ENCODE results near the gene COP1. TPM values are rescaled to one million over a fixed set of nuclear protein-coding genes. Genes with fewer than 3 reads are reported as not detected.
A peak's percentile ranks its signal among the peaks of the same experiment; 100 is the strongest.

COP1 gene
- total and polyA plus RNA-seq, 2 of the 13 experiments (the other 11 are each of a cell fraction or from before 2014, with no cell fraction given), result 20.5 to 51.3 TPM

DNA sequence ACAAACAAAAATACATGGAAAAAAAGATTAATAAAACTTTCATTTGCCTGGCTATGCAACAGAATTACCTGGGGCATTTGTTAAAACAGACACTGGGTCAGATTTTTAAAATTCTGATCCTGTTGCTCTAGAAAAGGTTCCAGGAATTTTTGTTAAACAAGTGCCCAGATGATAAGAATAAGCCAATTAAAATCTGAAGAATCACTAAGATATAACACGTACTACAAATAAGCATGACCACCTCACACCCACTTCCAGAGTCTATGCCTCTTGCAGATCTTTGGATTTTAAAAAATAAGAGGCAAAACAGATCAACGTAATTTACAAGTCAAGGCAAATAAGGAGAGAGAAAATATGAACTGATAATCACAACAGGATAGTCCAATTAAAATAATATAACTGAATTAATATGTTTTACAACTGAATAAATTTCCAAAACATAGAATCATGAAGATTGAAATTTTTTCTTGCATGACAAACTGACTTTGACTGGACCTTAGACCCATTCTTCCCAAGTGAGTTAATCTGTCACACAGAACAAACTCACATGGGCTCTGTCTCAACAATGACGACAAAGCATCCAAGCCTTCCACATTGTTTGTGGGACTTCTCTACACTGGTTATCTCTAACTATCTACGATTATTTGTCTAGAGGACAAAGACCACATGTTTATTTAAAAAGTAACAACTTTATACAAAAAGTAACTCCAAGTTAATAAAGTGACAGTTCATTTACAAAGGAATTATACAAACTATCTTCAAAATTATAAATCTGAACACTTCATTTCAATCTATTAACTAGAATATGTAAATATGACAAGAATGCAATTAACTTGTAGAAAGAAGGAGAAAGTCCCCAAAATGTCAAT is 56.9 kb downstream of the COP1 start (continued):
- TF ChIP-seq ARNTL (CRISPR knock-in tag; IDR thresholded peaks at IDR 0.05) (peak; percentile 63; the same call in 1 of the 2 replicates), SOX5 (CRISPR knock-in tag; IDR thresholded peaks at IDR 0.05; ENCODE audit: borderline replicate concordance) (peak; percentile 100), DNMT1 (CRISPR knock-in tag; IDR thresholded peaks at IDR 0.05) (no peak), IKZF4 (CRISPR knock-in tag; IDR thresholded peaks at IDR 0.05; ENCODE audit: borderline replicate concordance, low read depth, not compliant biosample characterization) (no peak), CHD4 (IDR thresholded peaks at IDR 0.05; ENCODE audit: borderline replicate concordance, low read length) (peak; percentile 80; the same call in 1 of the 2 replicates), TCF7 (IDR thresholded peaks at IDR 0.05; ENCODE audit: low read depth) (0 out of 2 replicates have a peak, but pooled peaks have one; percentile 27), MIXL1 (CRISPR knock-in tag; IDR thresholded peaks at IDR 0.05) (peak; percentile 53; the same call in 1 of the 2 replicates), BHLHE40 (IDR thresholded peaks at IDR 0.05; ENCODE audit: low read length) (no peak), ZFAT (CRISPR knock-in tag; conservative IDR thresholded peaks at IDR 0.05) (no peak), PPARG (CRISPR knock-in tag; conservative IDR thresholded peaks at IDR 0.05) (peak; percentile 77), ZNF552 (CRISPR knock-in tag; IDR thresholded peaks at IDR 0.05; ENCODE audit: borderline replicate concordance) (no peak), GABPB1 (CRISPR knock-in tag; IDR thresholded peaks at IDR 0.05) (no peak), GABPA (IDR thresholded peaks at IDR 0.05; ENCODE audit: low read depth, low read length) (no peak), GABPA (CRISPR knock-in tag; IDR thresholded peaks at IDR 0.05; ENCODE audit: low read depth) (0 out of 2 replicates have a peak, but pooled peaks have one; percentile 16)
- TF ChIP-seq, protein P1, sequence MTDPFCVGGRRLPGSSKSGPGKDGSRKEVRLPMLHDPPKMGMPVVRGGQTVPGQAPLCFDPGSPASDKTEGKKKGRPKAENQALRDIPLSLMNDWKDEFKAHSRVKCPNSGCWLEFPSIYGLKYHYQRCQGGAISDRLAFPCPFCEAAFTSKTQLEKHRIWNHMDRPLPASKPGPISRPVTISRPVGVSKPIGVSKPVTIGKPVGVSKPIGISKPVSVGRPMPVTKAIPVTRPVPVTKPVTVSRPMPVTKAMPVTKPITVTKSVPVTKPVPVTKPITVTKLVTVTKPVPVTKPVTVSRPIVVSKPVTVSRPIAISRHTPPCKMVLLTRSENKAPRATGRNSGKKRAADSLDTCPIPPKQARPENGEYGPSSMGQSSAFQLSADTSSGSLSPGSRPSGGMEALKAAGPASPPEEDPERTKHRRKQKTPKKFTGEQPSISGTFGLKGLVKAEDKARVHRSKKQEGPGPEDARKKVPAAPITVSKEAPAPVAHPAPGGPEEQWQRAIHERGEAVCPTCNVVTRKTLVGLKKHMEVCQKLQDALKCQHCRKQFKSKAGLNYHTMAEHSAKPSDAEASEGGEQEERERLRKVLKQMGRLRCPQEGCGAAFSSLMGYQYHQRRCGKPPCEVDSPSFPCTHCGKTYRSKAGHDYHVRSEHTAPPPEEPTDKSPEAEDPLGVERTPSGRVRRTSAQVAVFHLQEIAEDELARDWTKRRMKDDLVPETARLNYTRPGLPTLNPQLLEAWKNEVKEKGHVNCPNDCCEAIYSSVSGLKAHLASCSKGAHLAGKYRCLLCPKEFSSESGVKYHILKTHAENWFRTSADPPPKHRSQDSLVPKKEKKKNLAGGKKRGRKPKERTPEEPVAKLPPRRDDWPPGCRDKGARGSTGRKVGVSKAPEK (CRISPR knock-in tag; IDR thresholded peaks at IDR 0.05; ENCODE audit: borderline replicate concordance), result no peak
- TF ChIP-seq, protein P2, sequence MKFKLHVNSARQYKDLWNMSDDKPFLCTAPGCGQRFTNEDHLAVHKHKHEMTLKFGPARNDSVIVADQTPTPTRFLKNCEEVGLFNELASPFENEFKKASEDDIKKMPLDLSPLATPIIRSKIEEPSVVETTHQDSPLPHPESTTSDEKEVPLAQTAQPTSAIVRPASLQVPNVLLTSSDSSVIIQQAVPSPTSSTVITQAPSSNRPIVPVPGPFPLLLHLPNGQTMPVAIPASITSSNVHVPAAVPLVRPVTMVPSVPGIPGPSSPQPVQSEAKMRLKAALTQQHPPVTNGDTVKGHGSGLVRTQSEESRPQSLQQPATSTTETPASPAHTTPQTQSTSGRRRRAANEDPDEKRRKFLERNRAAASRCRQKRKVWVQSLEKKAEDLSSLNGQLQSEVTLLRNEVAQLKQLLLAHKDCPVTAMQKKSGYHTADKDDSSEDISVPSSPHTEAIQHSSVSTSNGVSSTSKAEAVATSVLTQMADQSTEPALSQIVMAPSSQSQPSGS (CRISPR knock-in tag; IDR thresholded peaks at IDR 0.05), result peak; percentile 83
- TF ChIP-seq, protein P3, sequence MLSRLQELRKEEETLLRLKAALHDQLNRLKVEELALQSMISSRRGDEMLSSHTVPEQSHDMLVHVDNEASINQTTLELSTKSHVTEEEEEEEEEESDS (CRISPR knock-in tag; IDR thresholded peaks at IDR 0.05; ENCODE audit: borderline replicate concordance), result no peak
- TF ChIP-seq, protein P4, sequence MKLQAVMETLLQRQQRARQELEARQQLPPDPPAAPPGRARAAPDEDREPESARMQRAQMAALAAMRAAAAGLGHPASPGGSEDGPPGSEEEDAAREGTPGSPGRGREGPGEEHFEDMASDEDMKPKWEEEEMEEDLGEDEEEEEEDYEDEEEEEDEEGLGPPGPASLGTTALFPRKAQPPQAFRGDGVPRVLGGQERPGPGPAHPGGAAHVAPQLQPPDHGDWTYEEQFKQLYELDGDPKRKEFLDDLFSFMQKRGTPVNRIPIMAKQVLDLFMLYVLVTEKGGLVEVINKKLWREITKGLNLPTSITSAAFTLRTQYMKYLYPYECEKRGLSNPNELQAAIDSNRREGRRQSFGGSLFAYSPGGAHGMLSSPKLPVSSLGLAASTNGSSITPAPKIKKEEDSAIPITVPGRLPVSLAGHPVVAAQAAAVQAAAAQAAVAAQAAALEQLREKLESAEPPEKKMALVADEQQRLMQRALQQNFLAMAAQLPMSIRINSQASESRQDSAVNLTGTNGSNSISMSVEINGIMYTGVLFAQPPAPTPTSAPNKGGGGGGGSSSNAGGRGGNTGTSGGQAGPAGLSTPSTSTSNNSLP (IDR thresholded peaks at IDR 0.05; ENCODE audit: low read depth, low read length), result peak; percentile 42; the same call in 1 of the 2 replicates
- TF ChIP-seq, protein P5, sequence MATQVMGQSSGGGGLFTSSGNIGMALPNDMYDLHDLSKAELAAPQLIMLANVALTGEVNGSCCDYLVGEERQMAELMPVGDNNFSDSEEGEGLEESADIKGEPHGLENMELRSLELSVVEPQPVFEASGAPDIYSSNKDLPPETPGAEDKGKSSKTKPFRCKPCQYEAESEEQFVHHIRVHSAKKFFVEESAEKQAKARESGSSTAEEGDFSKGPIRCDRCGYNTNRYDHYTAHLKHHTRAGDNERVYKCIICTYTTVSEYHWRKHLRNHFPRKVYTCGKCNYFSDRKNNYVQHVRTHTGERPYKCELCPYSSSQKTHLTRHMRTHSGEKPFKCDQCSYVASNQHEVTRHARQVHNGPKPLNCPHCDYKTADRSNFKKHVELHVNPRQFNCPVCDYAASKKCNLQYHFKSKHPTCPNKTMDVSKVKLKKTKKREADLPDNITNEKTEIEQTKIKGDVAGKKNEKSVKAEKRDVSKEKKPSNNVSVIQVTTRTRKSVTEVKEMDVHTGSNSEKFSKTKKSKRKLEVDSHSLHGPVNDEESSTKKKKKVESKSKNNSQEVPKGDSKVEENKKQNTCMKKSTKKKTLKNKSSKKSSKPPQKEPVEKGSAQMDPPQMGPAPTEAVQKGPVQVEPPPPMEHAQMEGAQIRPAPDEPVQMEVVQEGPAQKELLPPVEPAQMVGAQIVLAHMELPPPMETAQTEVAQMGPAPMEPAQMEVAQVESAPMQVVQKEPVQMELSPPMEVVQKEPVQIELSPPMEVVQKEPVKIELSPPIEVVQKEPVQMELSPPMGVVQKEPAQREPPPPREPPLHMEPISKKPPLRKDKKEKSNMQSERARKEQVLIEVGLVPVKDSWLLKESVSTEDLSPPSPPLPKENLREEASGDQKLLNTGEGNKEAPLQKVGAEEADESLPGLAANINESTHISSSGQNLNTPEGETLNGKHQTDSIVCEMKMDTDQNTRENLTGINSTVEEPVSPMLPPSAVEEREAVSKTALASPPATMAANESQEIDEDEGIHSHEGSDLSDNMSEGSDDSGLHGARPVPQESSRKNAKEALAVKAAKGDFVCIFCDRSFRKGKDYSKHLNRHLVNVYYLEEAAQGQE (IDR thresholded peaks at IDR 0.05; ENCODE audit: borderline replicate concordance in 1 of 2, low read depth in 1 of 2, low read length in 2 of 2), result peak in 1 of 2 experiments; percentile 34; a peak in 1 of 4 replicates

Data from HepG2 (cell line).